ENCODE results near the gene CD82. TPM values are rescaled to one million over a fixed set of nuclear protein-coding genes. Genes with fewer than 3 reads are reported as not detected.

Gene CD82
- total and polyA plus RNA-seq, 9 donors = 6.9 to 74.9 (median 29.5) TPM

- Histone ChIP-seq H3K27ac (no peak overlapping the region), H3K4me1 (ENCODE audit: insufficient read depth) (peaks cover 3% of the 10 kb centered on the region), H3K36me3 (no peaks in the 10 kb centered on the region), H3K27me3 (no peaks in the 10 kb centered on the region), H3K4me3 (no peak overlapping the region), H3K9me3 (no peaks in the 10 kb centered on the region)
- intact Hi-C loops (cut with DNase I) = no loop called here
- WGBS, 3 donors = 77 to 80% (median 79%) methylated on average over 10 of the region's 10 CpGs
- no peak for DNase-seq
- TF ChIP-seq CTCF (IDR thresholded peaks at IDR 0.05) = no peak
- TF ChIP-seq EP300 (IDR thresholded peaks at IDR 0.05) = no peak
- no peak for TF ChIP-seq POLR2A (IDR thresholded peaks at IDR 0.05)
Observed at GRCh38 chr11:44524346-44524745, 41.1 kb upstream of the CD82 start.

GRCh38 chr11:44524751-44525201, 40.7 kb upstream of the CD82 start:
- Histone ChIP-seq H3K27ac (no peak overlapping the region), H3K4me1 (ENCODE audit: insufficient read depth) (peaks cover 3% of the 10 kb centered on the region), H3K27me3 (no peaks in the 10 kb centered on the region), H3K4me3 (no peak overlapping the region), H3K36me3 (no peaks in the 10 kb centered on the region), H3K9me3 (no peaks in the 10 kb centered on the region)
- WGBS, 3 donors = 59 to 63% (median 61%) methylated on average over 12 of the region's 12 CpGs
- peak in 1 of 5 donors; percentile 37 for DNase-seq
- TF ChIP-seq POLR2A (IDR thresholded peaks at IDR 0.05) (no peak), EP300 (IDR thresholded peaks at IDR 0.05) (no peak), CTCF (IDR thresholded peaks at IDR 0.05) (no peak)
- intact Hi-C loops (cut with DNase I) = no loop called here

- Histone ChIP-seq H3K27ac (no peak overlapping the region), H3K27me3 (no peaks in the 10 kb centered on the region), H3K36me3 (no peaks in the 10 kb centered on the region), H3K9me3 (no peaks in the 10 kb centered on the region), H3K4me1 (ENCODE audit: insufficient read depth) (no peaks in the 10 kb centered on the region), H3K4me3 (no peak overlapping the region)
- intact Hi-C loops (cut with DNase I) = no loop called here
- no peak for DNase-seq
- no peak for TF ChIP-seq POLR2A (IDR thresholded peaks at IDR 0.05)
- TF ChIP-seq CTCF (IDR thresholded peaks at IDR 0.05) = no peak
- no peak for TF ChIP-seq EP300 (IDR thresholded peaks at IDR 0.05)
- WGBS, 3 donors = 86 to 96% (median 94%) methylated on average over 20 of the region's 20 CpGs
Observed at GRCh38 chr11:44525473-44526252, 39.8 kb upstream of the CD82 start.

GRCh38 chr11:44526438-44526837, 39.0 kb upstream of the CD82 start:
- H3K27me3 ChIP-seq = no peaks in the 10 kb centered on the region
- no peak for DNase-seq
- no peaks in the 10 kb centered on the region for H3K36me3 ChIP-seq
- H3K4me1 ChIP-seq (ENCODE audit: insufficient read depth) = no peaks in the 10 kb centered on the region
- 63 to 84% (median 71%) methylated on average over 12 of the region's 12 CpGs for WGBS, 3 donors
- intact Hi-C loops (cut with DNase I) = no loop called here
- H3K9me3 ChIP-seq = no peaks in the 10 kb centered on the region
- TF ChIP-seq CTCF (IDR thresholded peaks at IDR 0.05) (no peak), POLR2A (IDR thresholded peaks at IDR 0.05) (no peak), EP300 (IDR thresholded peaks at IDR 0.05) (no peak)
- H3K27ac ChIP-seq = no peak overlapping the region
- no peak overlapping the region for H3K4me3 ChIP-seq
